ENCODE measurements around the gene CLPSL1.

CLPSL1 gene

GRCh38 chr6:35786272-35786671 lies 5.5 kb downstream of the CLPSL1 start:
- no peak for DNase-seq (ENCODE audit: low read depth)
- no peak for TF ChIP-seq CTCF (IDR thresholded peaks at IDR 0.05; ENCODE audit: low read length, missing control alignments)
- H3K4me3 ChIP-seq (replicated peaks; ENCODE audit: low read depth, low read length), result no peak overlapping the region

- no peak for DNase-seq (ENCODE audit: low read depth)
- TF ChIP-seq CTCF (IDR thresholded peaks at IDR 0.05; ENCODE audit: low read length, missing control alignments), result no peak
- no peak overlapping the region for H3K4me3 ChIP-seq (replicated peaks; ENCODE audit: low read depth, low read length)
Observed at GRCh38 chr6:35786810-35787209, 6.0 kb downstream of the CLPSL1 start.

GRCh38 chr6:35787266-35788218 lies 6.7 kb downstream of the CLPSL1 start:
- no peak overlapping the region for H3K4me3 ChIP-seq (replicated peaks; ENCODE audit: low read depth, low read length)
- no peak for DNase-seq (ENCODE audit: low read depth)
- TF ChIP-seq CTCF (IDR thresholded peaks at IDR 0.05; ENCODE audit: low read length, missing control alignments), result no peak

GRCh38 chr6:35788423-35788982 lies 7.7 kb downstream of the CLPSL1 start:
- no peak overlapping the region for H3K4me3 ChIP-seq (replicated peaks; ENCODE audit: low read depth, low read length)
- TF ChIP-seq CTCF (IDR thresholded peaks at IDR 0.05; ENCODE audit: low read length, missing control alignments), result no peak
- DNase-seq (ENCODE audit: low read depth), result no peak

- TF ChIP-seq CTCF (IDR thresholded peaks at IDR 0.05; ENCODE audit: low read length, missing control alignments), result no peak
- H3K4me3 ChIP-seq (replicated peaks; ENCODE audit: low read depth, low read length), result no peak overlapping the region
- DNase-seq (ENCODE audit: low read depth), result no peak
Observed at GRCh38 chr6:35790683-35791082, 9.9 kb downstream of the CLPSL1 start.

GRCh38 chr6:35794536-35795452 lies 14.0 kb downstream of the CLPSL1 start:
- TF ChIP-seq CTCF (IDR thresholded peaks at IDR 0.05; ENCODE audit: low read length, missing control alignments), result no peak
- no peak overlapping the region for H3K4me3 ChIP-seq (replicated peaks; ENCODE audit: low read depth, low read length)
- DNase-seq (ENCODE audit: low read depth), result no peak
